Esophagus muscularis mucosa (tissue), 4 donors: Measurements from ENCODE around the gene SLCO4A1. TPM values are rescaled to one million over a fixed set of nuclear protein-coding genes. Genes with fewer than 3 reads are reported as not detected.

Source experiments
- DNase-seq: peaks from one replicate; pipeline ENCODE4 v3.0.0-alpha.2; 2017; ENCODE audit errors: extremely low spot score
- H3K27ac ChIP-seq, 4 donors: fragments of 200-600 bp; sonication (generic); replicated peaks in 1 of 4; 1 replicate in 3 of 4; 2 replicates in 1 of 4; pipeline ENCODE4 v1.5.1; 2016 to 2019; ENCODE audit warnings: mild to moderate bottlenecking in 1 of 4
- H3K27me3 ChIP-seq, 4 donors: fragments of 200-600 bp; sonication (generic); one replicate each; pipeline versions ENCODE4 v1.5.1 to v1.6.0; 2016 to 2019
- H3K36me3 ChIP-seq, 4 donors: fragments of 200-600 bp; sonication (generic); one replicate each; pipeline ENCODE4 v1.5.1; 2016 to 2019
- H3K4me1 ChIP-seq, 4 donors: fragments of 200-600 bp; sonication (generic); one replicate each; pipeline ENCODE4 v1.5.1; 2016 to 2019
- H3K4me3 ChIP-seq, 4 donors: fragments of 200-600 bp; sonication (generic); 1 replicate in 2 of 4; 2 replicates in 2 of 4; pipeline ENCODE4 v1.5.1; 2016 to 2019; ENCODE audit warnings: mild to moderate bottlenecking in 4 of 4, moderate library complexity in 1 of 4
- H3K9me3 ChIP-seq, 4 donors: fragments of 200-600 bp; sonication (generic); 1 replicate in 3 of 4; 2 replicates in 1 of 4; pipeline ENCODE4 v1.5.1; 2016 to 2019
- CTCF ChIP-seq, 3 experiments: fragments of 200-600 bp in 2 of 3; fragments of 450-650 bp in 1 of 3; sonication (generic) in 2 of 3; IDR thresholded peaks; one replicate each; pipeline ENCODE4 v1.5.1; 2017 to 2019; ENCODE audit warnings: antibody characterized with exemption in 3 of 3, mild to moderate bottlenecking in 2 of 3, moderate library complexity in 1 of 3
- EP300 ChIP-seq: sonication (generic); formaldehyde crosslinking; IDR thresholded peaks from one replicate; pipeline ENCODE4 v1.6.1; 2017; ENCODE audit warnings: antibody characterized with exemption
- POLR2A ChIP-seq: fragments of 450-650 bp; IDR thresholded peaks from one replicate; pipeline ENCODE4 v1.6.1; 2017; ENCODE audit warnings: antibody characterized with exemption, moderate library complexity, mild to moderate bottlenecking, low read depth
- POLR2AphosphoS5 ChIP-seq, 2 donors: sonication (generic); formaldehyde crosslinking; IDR thresholded peaks; one replicate each; pipeline ENCODE4 v1.6.1; 2017; ENCODE audit warnings: antibody characterized with exemption in 2 of 2
- WGBS: methylation state at CpG from one replicate; pipeline ENCODE4 v1.1.5; 2018; 5-methylcytosine and 5-hydroxymethylcytosine counted together
- intact Hi-C: fragments of 100-400 bp; cut with DNase I; formaldehyde crosslinking; loops from one replicate; pipeline ENCODE4 v1.15.1; 2023
- total RNA-seq, 4 donors: library from RNA; depleted of rRNA; stranded (reverse); fragments of >200 nt; gene quantifications; one replicate each; pipeline versions ENCODE4 v1.1.0 to v1.2.1, GENCODE V29; 2016

The SLCO4A1 gene
- total RNA-seq, 4 donors from 2014 or later: 10.0 to 42.4 (median 30.1) TPM

- H3K27ac ChIP-seq: no peak overlapping the region
- TF ChIP-seq CTCF (IDR thresholded peaks at IDR 0.05) (no peak), POLR2A (no peak), EP300 (no peak), POLR2AphosphoS5 (IDR thresholded peaks at IDR 0.05) (no peak)
Measured at GRCh38 chr20:62609811-62610757, 32.2 kb upstream of the SLCO4A1 start.

GRCh38 chr20:62611012-62611411 lies 31.3 kb upstream of the SLCO4A1 start:
- Histone ChIP-seq H3K36me3 (no peaks in the 10 kb centered on the region), H3K9me3 (no peaks in the 10 kb centered on the region), H3K27me3 (peaks cover 0 to 44% (median 0%) of the 10 kb centered on the region in 4 donors), H3K4me3 (no peak overlapping the region), H3K27ac (no peak overlapping the region), H3K4me1 (peaks cover 9 to 11% (median 10%) of the 10 kb centered on the region in 4 donors)
- no peak for DNase-seq
- 94% methylated on average over 2 of the region's 2 CpGs for WGBS
- TF ChIP-seq POLR2A (no peak), EP300 (no peak), POLR2AphosphoS5 (IDR thresholded peaks at IDR 0.05) (no peak), CTCF (IDR thresholded peaks at IDR 0.05) (no peak)
- intact Hi-C loops: loop anchor here (10.0 kb wide), 1 partner anchor 196 kb away; no protein-coding TSS in a partner anchor

More at GRCh38 chr20:62609811-62610757, 32.2 kb upstream of the SLCO4A1 start:
- DNase-seq: no peak
- H3K4me1 ChIP-seq: peaks cover 14 to 19% (median 17%) of the 10 kb centered on the region in 4 donors
- intact Hi-C loops: loop anchor here (10.0 kb wide), 1 partner anchor 195 kb away; no protein-coding TSS in a partner anchor
- H3K27me3 ChIP-seq: peaks cover 0 to 53% (median 0%) of the 10 kb centered on the region in 4 donors
- no peak overlapping the region for H3K4me3 ChIP-seq
- H3K9me3 ChIP-seq: no peaks in the 10 kb centered on the region
- WGBS: 87% methylated on average over 21 of the region's 22 CpGs
- H3K36me3 ChIP-seq: no peaks in the 10 kb centered on the region

- no peak for DNase-seq
- WGBS: 81% methylated on average over 19 of the region's 19 CpGs
- Histone ChIP-seq H3K4me1 (peaks cover 6 to 9% (median 7%) of the 10 kb centered on the region in 4 donors), H3K27ac (no peak overlapping the region), H3K9me3 (no peaks in the 10 kb centered on the region), H3K27me3 (peaks cover 0 to 37% (median 0%) of the 10 kb centered on the region in 4 donors), H3K4me3 (no peak overlapping the region), H3K36me3 (no peaks in the 10 kb centered on the region)
- TF ChIP-seq CTCF (IDR thresholded peaks at IDR 0.05): no peak
- TF ChIP-seq EP300: no peak
- no peak for TF ChIP-seq POLR2A
- no peak for TF ChIP-seq POLR2AphosphoS5 (IDR thresholded peaks at IDR 0.05)
- intact Hi-C loops: loop anchor here (10.0 kb wide), 1 partner anchor 197 kb away; no protein-coding TSS in a partner anchor
Measured at GRCh38 chr20:62611819-62612218, 30.5 kb upstream of the SLCO4A1 start.

- Histone ChIP-seq H3K4me3 (no peak overlapping the region), H3K27me3 (peaks cover 0 to 40% (median 0%) of the 10 kb centered on the region in 4 donors), H3K27ac (no peak overlapping the region), H3K9me3 (no peaks in the 10 kb centered on the region), H3K36me3 (no peaks in the 10 kb centered on the region), H3K4me1 (peaks cover 17 to 27% (median 26%) of the 10 kb centered on the region in 4 donors)
- WGBS: 79% methylated on average over 36 of the region's 36 CpGs
- TF ChIP-seq CTCF (IDR thresholded peaks at IDR 0.05) (no peak), EP300 (no peak), POLR2AphosphoS5 (IDR thresholded peaks at IDR 0.05) (no peak)
- intact Hi-C loops: loop anchor here (10.0 kb wide), 1 partner anchor 200 kb away; no protein-coding TSS in a partner anchor
- no peak for DNase-seq
Measured at GRCh38 chr20:62614085-62614960, 28.0 kb upstream of the SLCO4A1 start.
